LNCaP clone FGC (cell line): ENCODE data around the gene PRR12.
"Not testable (repeated sequence)": the region's sequence is repeated elsewhere in the genome, so short reads cannot be mapped to it uniquely, and the experiment has no call there.

Experiments used
- DNase-seq: peaks from one replicate; pipeline ENCODE4 v3.0.0-alpha.2; 2011; ENCODE audit warnings: low read depth
- H3K4me3 ChIP-seq: 2 replicates; pipeline ENCODE4 v1.5.1; 2011; ENCODE audit warnings: mild to moderate bottlenecking, low read depth, low read length, control low read depth
- TF ChIP-seq, protein P1 (sequence below): IDR thresholded peaks from 2 replicates; pipeline ENCODE4 v1.5.1; 2012; ENCODE audit warnings: mild to moderate bottlenecking; ENCODE audit not compliant: control insufficient read depth, insufficient read depth; ENCODE audit errors: extremely low read depth

The PRR12 gene

DNA sequence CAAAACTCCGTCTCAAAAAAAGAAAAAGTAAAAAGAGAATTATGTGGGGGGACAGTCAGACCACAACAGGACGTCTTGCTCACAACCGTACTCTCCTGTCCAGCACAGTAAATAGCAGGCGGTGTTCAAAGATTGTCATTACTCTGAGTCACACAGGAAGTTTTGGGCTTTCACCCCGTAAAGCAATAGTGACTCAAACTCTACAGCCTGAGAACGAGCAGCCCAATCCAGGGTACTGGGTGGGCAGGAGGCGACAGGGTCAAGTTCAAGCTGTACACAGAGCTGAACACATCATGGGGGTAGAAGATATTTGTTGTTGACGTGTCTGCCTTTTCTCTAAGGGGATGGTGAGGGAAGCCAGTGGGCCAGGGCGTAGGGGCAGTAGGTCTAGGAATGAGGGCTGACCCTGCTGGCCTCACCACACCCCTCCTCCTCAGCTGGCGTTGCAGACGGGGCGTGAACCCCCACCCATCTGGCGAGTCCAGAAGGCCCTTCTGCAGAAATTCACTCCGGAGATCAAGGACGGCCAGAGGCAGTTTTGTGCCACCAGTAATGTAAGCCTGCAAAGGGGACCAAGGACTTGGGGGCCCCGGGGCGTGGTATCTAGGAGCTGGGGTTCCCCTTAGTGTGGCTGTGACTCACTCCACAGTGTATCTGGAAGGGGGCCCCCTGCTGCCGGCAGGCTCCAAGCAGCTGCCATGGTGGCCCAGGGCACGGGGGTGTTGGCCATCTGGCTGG, 23.3 kb downstream of the PRR12 start:
- TF ChIP-seq, protein P1, sequence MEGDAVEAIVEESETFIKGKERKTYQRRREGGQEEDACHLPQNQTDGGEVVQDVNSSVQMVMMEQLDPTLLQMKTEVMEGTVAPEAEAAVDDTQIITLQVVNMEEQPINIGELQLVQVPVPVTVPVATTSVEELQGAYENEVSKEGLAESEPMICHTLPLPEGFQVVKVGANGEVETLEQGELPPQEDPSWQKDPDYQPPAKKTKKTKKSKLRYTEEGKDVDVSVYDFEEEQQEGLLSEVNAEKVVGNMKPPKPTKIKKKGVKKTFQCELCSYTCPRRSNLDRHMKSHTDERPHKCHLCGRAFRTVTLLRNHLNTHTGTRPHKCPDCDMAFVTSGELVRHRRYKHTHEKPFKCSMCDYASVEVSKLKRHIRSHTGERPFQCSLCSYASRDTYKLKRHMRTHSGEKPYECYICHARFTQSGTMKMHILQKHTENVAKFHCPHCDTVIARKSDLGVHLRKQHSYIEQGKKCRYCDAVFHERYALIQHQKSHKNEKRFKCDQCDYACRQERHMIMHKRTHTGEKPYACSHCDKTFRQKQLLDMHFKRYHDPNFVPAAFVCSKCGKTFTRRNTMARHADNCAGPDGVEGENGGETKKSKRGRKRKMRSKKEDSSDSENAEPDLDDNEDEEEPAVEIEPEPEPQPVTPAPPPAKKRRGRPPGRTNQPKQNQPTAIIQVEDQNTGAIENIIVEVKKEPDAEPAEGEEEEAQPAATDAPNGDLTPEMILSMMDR: no peak
- DNase-seq: no peak
- H3K4me3 ChIP-seq: no peak overlapping the region

DNA sequence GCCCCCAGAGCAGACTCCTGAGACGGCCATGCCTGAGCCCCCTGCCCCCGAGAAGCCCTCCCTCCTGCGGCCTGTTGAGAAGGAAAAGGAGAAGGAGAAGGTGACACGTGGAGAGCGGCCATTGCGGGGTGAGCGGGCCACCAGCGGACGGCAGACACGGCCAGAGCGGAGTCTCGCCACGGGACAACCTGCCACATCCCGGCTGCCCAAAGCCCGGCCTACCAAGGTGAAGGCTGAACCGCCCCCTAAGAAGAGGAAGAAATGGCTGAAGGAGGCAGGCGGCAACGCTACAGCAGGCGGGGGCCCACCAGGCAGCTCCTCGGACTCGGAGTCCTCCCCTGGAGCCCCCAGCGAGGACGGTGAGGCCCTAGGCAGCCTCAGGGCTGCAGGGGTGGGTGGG, 24.9 kb downstream of the PRR12 start:
- DNase-seq: no peak
- no peak overlapping the region for H3K4me3 ChIP-seq
- TF ChIP-seq, protein P1: no peak

DNA sequence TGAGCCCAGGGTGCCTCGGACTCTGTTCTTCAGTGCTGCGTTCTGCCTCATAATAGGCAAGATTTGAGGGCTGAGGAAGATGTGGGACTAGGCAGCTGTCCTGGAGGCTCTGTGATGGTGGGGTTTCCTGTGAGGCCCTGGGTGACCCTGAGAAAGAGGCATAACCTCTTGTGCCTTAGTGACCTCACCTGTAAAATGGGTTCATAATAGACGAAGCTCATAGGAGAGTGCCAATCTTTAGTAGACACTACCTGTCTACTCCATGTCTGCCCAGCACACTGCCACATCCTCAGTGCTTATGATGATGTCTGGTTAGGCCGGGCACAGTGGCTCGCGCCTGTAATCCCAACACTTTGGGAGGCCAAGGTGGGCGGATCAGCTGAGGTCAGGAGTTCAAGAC, 25.6 kb downstream of the PRR12 start:
- no peak overlapping the region for H3K4me3 ChIP-seq

DNA sequence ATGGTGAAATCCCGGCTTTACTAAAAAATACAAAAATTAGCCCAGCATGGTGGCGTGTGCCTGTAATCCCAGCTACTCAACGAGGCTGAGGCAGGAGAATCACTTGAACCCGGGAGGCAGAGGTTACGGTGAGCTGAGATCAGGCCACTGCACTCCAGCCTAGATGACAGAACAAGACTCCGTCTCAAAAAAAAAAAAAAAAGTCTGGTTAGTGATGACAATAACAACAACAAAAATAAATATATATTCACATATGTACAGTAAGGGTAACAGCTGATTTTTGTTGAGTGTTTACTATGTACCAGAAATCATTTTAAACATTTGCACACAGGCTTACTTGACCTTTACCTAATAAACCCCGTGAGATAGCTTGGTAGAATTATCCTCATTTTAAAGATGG, 26.0 kb downstream of the PRR12 start:
- no peak for DNase-seq
- TF ChIP-seq, protein P1: no peak
- no peak overlapping the region for H3K4me3 ChIP-seq

More for the DNA sequence above, 25.6 kb downstream of the PRR12 start:
- TF ChIP-seq, protein P1: no peak
- DNase-seq: no peak

DNA sequence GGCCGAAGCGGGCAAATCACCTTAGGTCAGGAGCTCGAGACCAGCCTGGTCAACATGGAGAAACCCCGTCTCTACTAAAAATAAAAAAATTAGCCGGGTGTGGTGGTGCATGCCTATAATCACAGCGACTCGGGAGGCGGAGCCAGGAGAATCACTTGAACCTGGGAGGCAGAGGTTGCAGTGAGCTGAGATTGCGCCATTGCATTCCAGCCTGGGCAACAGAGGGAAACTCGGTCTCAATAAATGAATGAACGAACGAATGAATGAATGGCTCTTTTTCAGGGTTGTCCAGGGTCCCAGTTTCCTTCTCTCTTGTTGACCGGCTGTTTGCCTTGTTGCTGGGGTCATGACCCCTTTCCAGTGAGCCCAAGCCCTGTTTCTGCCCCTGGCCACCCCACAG, 26.9 kb downstream of the PRR12 start:
- DNase-seq, H3K4me3 ChIP-seq: not testable (repeated sequence)

DNA sequence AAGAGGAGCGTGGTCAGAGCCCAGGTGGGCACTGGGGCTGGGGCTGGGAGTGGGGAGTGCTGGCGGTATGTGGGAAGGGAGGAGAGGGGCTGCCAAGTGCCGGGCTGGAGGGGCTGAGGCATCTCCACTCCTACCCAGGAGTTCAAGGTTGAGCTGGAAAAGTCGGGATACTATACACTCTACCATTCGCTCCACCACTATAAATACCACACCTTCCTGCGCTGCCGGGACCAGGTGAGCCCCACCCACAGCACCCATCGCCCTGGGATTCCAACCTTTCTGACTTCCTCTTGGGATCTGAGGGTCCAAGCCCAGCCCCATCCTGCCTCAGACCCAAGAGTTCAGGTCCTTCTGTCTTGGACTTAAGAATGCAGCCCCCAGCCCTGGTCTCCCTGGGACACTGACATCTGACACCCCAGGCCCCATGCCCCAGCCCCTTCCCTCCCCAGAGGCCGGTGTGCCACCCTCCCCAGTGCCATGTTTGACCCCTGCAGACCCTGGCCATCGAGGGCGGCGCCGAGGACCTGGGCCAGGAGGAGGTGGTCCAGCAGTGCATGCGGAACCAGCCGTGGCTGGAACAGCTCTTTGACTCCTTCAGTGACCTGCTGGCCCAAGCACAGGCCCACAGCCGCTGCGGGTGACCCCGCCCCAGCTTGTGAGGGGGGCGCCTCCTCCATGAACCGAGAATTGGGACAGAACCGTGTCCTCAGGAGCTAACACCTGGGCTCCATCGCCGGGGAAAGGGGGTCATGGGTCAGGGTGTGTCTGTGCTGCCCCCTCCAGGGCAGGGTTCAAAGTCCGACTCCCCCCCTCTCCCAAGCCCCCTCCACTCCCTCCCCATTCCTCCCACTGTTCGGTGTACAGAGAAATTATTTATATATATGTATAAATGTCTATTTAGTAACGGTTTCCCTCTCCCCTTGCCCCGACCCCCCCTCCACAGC, 34.3 kb downstream of the PRR12 start:
- TF ChIP-seq, protein P1: no peak
- no peak for DNase-seq
- H3K4me3 ChIP-seq: no peak overlapping the region

DNA sequence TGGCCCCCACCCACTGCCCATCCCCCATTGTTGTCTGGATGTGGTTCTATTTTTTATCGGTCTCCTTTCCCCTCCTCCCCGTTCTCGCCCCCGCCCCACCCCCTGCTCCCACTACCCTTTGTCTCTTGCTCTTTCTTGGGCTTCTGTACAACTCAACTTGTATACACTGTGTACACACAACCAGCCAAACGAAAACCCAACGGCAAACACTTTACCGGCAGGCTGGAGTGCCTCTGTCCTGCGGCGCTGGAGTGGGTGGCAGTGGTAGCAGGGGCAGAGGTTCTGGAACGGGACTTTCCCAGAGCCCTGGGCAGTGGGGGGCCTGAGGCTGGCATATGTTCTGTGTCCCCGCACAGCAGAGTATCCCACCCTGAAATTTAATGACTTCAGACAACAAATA, 35.2 kb downstream of the PRR12 start:
- TF ChIP-seq, protein P1: no peak
- no peak overlapping the region for H3K4me3 ChIP-seq
- DNase-seq: no peak
